HepG2 (cell line): ENCODE results near the gene FAM219A. TPM values are rescaled to one million over a fixed set of nuclear protein-coding genes. Genes with fewer than 3 reads are reported as not detected.

Experiments
- ATAD3A ChIP-seq: sonication (generic); formaldehyde crosslinking; IDR thresholded peaks from 2 replicates; pipeline ENCODE4 v1.4.0; 2020; ENCODE audit warnings: missing genetic modification reagents
- CHD2 ChIP-seq: IDR thresholded peaks from 2 replicates; pipeline ENCODE4 v1.6.1; 2011; ENCODE audit warnings: low read depth, low read length, improper control_type of control experiment
- ERF ChIP-seq: IDR thresholded peaks from 2 replicates; pipeline ENCODE4 v1.6.1; 2018; ENCODE audit warnings: missing biosample characterization, missing genetic modification reagents
- FOSL1 ChIP-seq: sonication (generic); formaldehyde crosslinking; IDR thresholded peaks from 2 replicates; pipeline ENCODE4 v1.9.0; 2021; ENCODE audit warnings: missing genetic modification reagents, borderline replicate concordance
- GLI4 ChIP-seq: sonication (generic); formaldehyde crosslinking; IDR thresholded peaks from 2 replicates; pipeline ENCODE4 v1.5.1; 2020; ENCODE audit warnings: missing genetic modification reagents, mild to moderate bottlenecking, moderate library complexity, borderline replicate concordance
- HHEX ChIP-seq: IDR thresholded peaks from 2 replicates; pipeline ENCODE4 v1.6.1; 2016; ENCODE audit warnings: control low read depth
- HMG20A ChIP-seq: IDR thresholded peaks from 2 replicates; pipeline ENCODE4 v1.6.1; 2016; ENCODE audit warnings: borderline replicate concordance
- IKZF1 ChIP-seq: fragments of 450-650 bp; IDR thresholded peaks from 2 replicates; pipeline ENCODE4 v1.7.1; 2016
- MAF1 ChIP-seq: sonication (generic); formaldehyde crosslinking; IDR thresholded peaks from 2 replicates; pipeline ENCODE4 v1.5.0; 2020; ENCODE audit warnings: missing genetic modification reagents, borderline replicate concordance
- MAFF ChIP-seq: IDR thresholded peaks from 2 replicates; pipeline ENCODE4 v1.6.1; 2011; ENCODE audit warnings: low read depth, low read length, improper control_type of control experiment
- NFRKB ChIP-seq: fragments of 450-650 bp; IDR thresholded peaks from 2 replicates; pipeline ENCODE4 v1.6.1; 2017
- POLR2A ChIP-seq, 2 experiments: IDR thresholded peaks; 2 replicates each; pipeline ENCODE4 v1.6.1; 2011; ENCODE audit warnings: low read depth in 2 of 2, low read length in 2 of 2, mild to moderate bottlenecking in 1 of 2, moderate library complexity in 1 of 2; ENCODE audit not compliant: insufficient read depth in 1 of 2
- RCOR2 ChIP-seq: IDR thresholded peaks from 2 replicates; pipeline ENCODE4 v1.6.1; 2016; ENCODE audit warnings: missing biosample characterization, missing genetic modification reagents
- RXRA ChIP-seq: sonication (generic); formaldehyde crosslinking; IDR thresholded peaks from 2 replicates; pipeline ENCODE4 v1.5.1; 2020; ENCODE audit warnings: missing genetic modification reagents
- SP1 ChIP-seq, 2 experiments: fragments of 450-650 bp in 1 of 2; sonication (generic) in 1 of 2; formaldehyde crosslinking in 1 of 2; IDR thresholded peaks; 2 replicates each; pipeline versions ENCODE4 v1.4.0 to v1.6.1; 2016 to 2020; ENCODE audit warnings: missing genetic modification reagents in 1 of 2
- SP4 ChIP-seq: sonication (generic); formaldehyde crosslinking; IDR thresholded peaks from 2 replicates; pipeline ENCODE4 v1.8.1; 2023; ENCODE audit warnings: mild to moderate bottlenecking, missing genetic modification reagents
- TBL1XR1 ChIP-seq: fragments of 150-350 bp; IDR thresholded peaks from 2 replicates; pipeline ENCODE4 v1.6.1; 2014; ENCODE audit warnings: borderline replicate concordance, low read length; ENCODE audit not compliant: partially characterized antibody
- TRIM24 ChIP-seq: sonication (generic); formaldehyde crosslinking; IDR thresholded peaks from 2 replicates; pipeline ENCODE4 v1.8.0; 2022; ENCODE audit warnings: mild to moderate bottlenecking, missing genetic modification reagents
- ZMAT3 ChIP-seq: sonication (generic); formaldehyde crosslinking; conservative IDR thresholded peaks from 2 replicates; pipeline ENCODE4 v1.7.0; 2021; ENCODE audit warnings: missing genetic modification reagents
- polyA plus RNA-seq, 8 experiments: library from polyadenylated mRNA; depleted of rRNA in 3 of 8; stranded (reverse) in 7 of 8; unstranded in 1 of 8; fragments of >200 nt; fragmentation: Illumina TruSeq in 4 of 8; extraction: Trizol in 4 of 8; gene quantifications; 2 replicates each; pipeline versions ENCODE4 v1.2.1 to v1.2.3, GENCODE V29; 2011 to 2016; ENCODE audit warnings: low read depth in 4 of 8, missing spikeins in 1 of 8, mixed read lengths in 1 of 8; ENCODE audit not compliant: insufficient read depth in 1 of 8
- total RNA-seq, 5 experiments: library from RNA; depleted of rRNA; stranded (reverse); fragments of >200 nt; fragmentation: Illumina TruSeq; extraction: Trizol; gene quantifications; 2 replicates each; pipeline ENCODE4 v1.2.3, GENCODE V29; 2016; ENCODE audit warnings: low read depth in 1 of 5
- TF ChIP-seq, protein P1 (sequence below): sonication (generic); formaldehyde crosslinking; IDR thresholded peaks from 2 replicates; pipeline ENCODE4 v1.5.0; 2020; ENCODE audit warnings: mild to moderate bottlenecking, missing genetic modification reagents, borderline replicate concordance
- TF ChIP-seq, protein P2 (sequence below): IDR thresholded peaks from 2 replicates; pipeline ENCODE4 v1.6.1; 2016; ENCODE audit warnings: missing compliant biosample characterization, missing genetic modification reagents, borderline replicate concordance
- TF ChIP-seq, protein P3 (sequence below): sonication (generic); formaldehyde crosslinking; IDR thresholded peaks from 2 replicates; pipeline ENCODE4 v1.5.0; 2020; ENCODE audit warnings: missing genetic modification reagents
- TF ChIP-seq, protein P4 (sequence below): sonication (generic); formaldehyde crosslinking; IDR thresholded peaks from 2 replicates; pipeline ENCODE4 v1.8.1; 2023; ENCODE audit warnings: mild to moderate bottlenecking, inconsistent platforms, moderate library complexity, missing genetic modification reagents, borderline replicate concordance
- TF ChIP-seq, protein P5 (sequence below): sonication (generic); formaldehyde crosslinking; conservative IDR thresholded peaks from 2 replicates; pipeline ENCODE4 v1.8.0; 2022; ENCODE audit warnings: low read depth, missing genetic modification reagents
- TF ChIP-seq, protein P6 (sequence below): sonication (generic); formaldehyde crosslinking; IDR thresholded peaks from 2 replicates; pipeline ENCODE4 v1.8.0; 2022; ENCODE audit warnings: mild to moderate bottlenecking, missing genetic modification reagents, moderate library complexity

FAM219A gene
- total and polyA plus RNA-seq, 2 of the 13 experiments (the other 11 are each of a cell fraction or from before 2014, with no cell fraction given): 3.9 to 6.4 TPM

DNA sequence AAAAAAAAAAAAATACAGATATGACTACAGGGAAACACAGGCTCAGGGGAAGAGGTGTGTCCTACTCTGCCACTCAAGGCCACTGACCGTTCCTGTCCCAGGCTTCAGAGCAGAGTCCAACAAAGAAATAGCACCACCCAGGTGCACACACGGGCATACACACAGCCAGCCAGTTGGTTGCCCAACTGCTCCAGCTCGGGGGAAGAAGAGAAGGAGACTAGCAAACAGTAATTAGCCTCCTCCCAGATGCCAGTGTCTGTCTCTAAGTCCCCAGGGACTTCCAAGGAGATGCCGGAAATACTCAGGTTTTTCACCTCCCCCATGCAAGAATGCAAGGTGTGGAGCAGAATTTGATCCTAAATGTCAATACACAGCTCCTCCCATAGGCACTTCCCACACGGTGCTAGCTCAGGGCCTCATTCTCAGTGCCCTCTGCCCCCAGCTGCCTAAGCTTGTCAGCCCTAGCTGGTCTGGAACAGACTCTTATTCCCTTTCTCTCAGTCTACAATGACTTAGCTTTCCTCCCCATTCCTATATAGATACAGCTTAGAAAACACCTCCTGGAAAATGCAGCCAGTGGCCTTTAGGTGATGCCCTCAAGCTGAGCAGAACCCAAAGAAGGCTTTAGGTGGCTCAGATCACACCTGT is 83.3 kb downstream of the FAM219A start (continued):
- TF ChIP-seq SP4 (CRISPR knock-in tag) (peak; percentile 71), SP1 (IDR thresholded peaks at IDR 0.05) (no peak), SP1 (CRISPR knock-in tag; IDR thresholded peaks at IDR 0.05) (peak; percentile 37; the same call in 1 of the 2 replicates), HHEX (no peak), RCOR2 (CRISPR knock-in tag) (peak; percentile 39; the same call in 1 of the 2 replicates), TBL1XR1 (no peak), IKZF1 (no peak), ZMAT3 (CRISPR knock-in tag) (no peak), FOSL1 (no peak), CHD2 (no peak), MAF1 (no peak), ATAD3A (CRISPR knock-in tag) (no peak), MAFF (no peak), TRIM24 (CRISPR knock-in tag) (no peak), HMG20A (CRISPR knock-in tag) (peak; percentile 53), RXRA (CRISPR knock-in tag) (peak; percentile 59), NFRKB (no peak), GLI4 (CRISPR knock-in tag) (no peak; the same call in 1 of the 2 replicates), POLR2A (IDR thresholded peaks at IDR 0.05; ENCODE audit: insufficient read depth in 1 of 2, low read depth in 2 of 2, low read length in 2 of 2) (peak in 1 of 2 experiments; percentile 61; a peak in 1 of 4 replicates), ERF (CRISPR knock-in tag) (peak; percentile 88)
- TF ChIP-seq, protein P1, sequence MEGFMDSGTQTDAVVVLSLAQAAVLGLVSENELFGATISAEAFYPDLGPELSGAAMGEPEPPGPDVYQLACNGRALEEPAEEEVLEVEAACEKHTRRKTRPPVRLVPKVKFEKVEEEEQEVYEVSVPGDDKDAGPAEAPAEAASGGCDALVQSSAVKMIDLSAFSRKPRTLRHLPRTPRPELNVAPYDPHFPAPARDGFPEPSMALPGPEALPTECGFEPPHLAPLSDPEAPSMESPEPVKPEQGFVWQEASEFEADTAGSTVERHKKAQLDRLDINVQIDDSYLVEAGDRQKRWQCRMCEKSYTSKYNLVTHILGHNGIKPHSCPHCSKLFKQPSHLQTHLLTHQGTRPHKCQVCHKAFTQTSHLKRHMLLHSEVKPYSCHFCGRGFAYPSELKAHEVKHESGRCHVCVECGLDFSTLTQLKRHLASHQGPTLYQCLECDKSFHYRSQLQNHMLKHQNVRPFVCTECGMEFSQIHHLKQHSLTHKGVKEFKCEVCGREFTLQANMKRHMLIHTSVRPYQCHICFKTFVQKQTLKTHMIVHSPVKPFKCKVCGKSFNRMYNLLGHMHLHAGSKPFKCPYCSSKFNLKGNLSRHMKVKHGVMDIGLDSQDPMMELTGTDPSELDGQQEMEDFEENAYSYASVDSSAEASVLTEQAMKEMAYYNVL (CRISPR knock-in tag): peak; percentile 68; the same call in 1 of the 2 replicates
- TF ChIP-seq, protein P2, sequence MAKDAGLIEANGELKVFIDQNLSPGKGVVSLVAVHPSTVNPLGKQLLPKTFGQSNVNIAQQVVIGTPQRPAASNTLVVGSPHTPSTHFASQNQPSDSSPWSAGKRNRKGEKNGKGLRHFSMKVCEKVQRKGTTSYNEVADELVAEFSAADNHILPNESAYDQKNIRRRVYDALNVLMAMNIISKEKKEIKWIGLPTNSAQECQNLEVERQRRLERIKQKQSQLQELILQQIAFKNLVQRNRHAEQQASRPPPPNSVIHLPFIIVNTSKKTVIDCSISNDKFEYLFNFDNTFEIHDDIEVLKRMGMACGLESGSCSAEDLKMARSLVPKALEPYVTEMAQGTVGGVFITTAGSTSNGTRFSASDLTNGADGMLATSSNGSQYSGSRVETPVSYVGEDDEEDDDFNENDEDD (CRISPR knock-in tag): no peak
- TF ChIP-seq, protein P3, sequence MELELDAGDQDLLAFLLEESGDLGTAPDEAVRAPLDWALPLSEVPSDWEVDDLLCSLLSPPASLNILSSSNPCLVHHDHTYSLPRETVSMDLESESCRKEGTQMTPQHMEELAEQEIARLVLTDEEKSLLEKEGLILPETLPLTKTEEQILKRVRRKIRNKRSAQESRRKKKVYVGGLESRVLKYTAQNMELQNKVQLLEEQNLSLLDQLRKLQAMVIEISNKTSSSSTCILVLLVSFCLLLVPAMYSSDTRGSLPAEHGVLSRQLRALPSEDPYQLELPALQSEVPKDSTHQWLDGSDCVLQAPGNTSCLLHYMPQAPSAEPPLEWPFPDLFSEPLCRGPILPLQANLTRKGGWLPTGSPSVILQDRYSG (CRISPR knock-in tag): no peak
- TF ChIP-seq, protein P4, sequence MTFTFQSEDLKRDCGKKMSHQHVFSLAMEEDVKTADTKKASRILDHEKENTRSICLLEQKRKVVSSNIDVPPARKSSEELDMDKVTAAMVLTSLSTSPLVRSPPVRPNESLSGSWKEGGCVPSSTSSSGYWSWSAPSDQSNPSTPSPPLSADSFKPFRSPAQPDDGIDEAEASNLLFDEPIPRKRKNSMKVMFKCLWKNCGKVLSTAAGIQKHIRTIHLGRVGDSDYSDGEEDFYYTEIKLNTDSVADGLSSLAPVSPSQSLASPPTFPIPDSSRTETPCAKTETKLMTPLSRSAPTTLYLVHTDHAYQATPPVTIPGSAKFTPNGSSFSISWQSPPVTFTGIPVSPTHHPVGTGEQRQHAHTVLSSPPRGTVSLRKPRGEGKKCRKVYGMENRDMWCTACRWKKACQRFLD: no peak
- TF ChIP-seq, protein P5, sequence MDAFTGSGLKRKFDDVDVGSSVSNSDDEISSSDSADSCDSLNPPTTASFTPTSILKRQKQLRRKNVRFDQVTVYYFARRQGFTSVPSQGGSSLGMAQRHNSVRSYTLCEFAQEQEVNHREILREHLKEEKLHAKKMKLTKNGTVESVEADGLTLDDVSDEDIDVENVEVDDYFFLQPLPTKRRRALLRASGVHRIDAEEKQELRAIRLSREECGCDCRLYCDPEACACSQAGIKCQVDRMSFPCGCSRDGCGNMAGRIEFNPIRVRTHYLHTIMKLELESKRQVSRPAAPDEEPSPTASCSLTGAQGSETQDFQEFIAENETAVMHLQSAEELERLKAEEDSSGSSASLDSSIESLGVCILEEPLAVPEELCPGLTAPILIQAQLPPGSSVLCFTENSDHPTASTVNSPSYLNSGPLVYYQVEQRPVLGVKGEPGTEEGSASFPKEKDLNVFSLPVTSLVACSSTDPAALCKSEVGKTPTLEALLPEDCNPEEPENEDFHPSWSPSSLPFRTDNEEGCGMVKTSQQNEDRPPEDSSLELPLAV (CRISPR knock-in tag): no peak
- TF ChIP-seq, protein P6, sequence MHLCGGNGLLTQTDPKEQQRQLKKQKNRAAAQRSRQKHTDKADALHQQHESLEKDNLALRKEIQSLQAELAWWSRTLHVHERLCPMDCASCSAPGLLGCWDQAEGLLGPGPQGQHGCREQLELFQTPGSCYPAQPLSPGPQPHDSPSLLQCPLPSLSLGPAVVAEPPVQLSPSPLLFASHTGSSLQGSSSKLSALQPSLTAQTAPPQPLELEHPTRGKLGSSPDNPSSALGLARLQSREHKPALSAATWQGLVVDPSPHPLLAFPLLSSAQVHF (CRISPR knock-in tag): no peak
